Endodermal cell (in vitro differentiated cells): ENCODE results near the gene FAM174B. TPM values are rescaled to one million over a fixed set of nuclear protein-coding genes. Genes with fewer than 3 reads are reported as not detected.

Experiments used
- DNase-seq: peaks from one replicate; pipeline ENCODE4 v3.0.0-alpha.2; 2017
- H3K27ac ChIP-seq: 2 replicates; pipeline ENCODE4 v1.5.1; 2013; ENCODE audit warnings: mild to moderate bottlenecking, low read depth, low read length, moderate library complexity
- H3K27me3 ChIP-seq: 2 replicates; pipeline ENCODE4 v1.6.1; 2013; ENCODE audit warnings: mild to moderate bottlenecking, low read length, moderate library complexity; ENCODE audit not compliant: insufficient read depth, control insufficient read depth, poor library complexity, severe bottlenecking
- H3K36me3 ChIP-seq: 2 replicates; pipeline ENCODE4 v1.7.0; 2013; ENCODE audit warnings: mild to moderate bottlenecking, low read length, moderate library complexity; ENCODE audit not compliant: control insufficient read depth, insufficient read depth
- H3K4me1 ChIP-seq: one replicate; pipeline ENCODE4 v1.7.0; 2013; ENCODE audit warnings: low read length; ENCODE audit not compliant: control insufficient read depth, insufficient read depth
- H3K4me3 ChIP-seq: 2 replicates; pipeline ENCODE4 v1.5.1; 2013; ENCODE audit warnings: mild to moderate bottlenecking, low read length, moderate library complexity
- H3K9ac ChIP-seq: 2 replicates; pipeline ENCODE4 v1.6.1; 2013; ENCODE audit warnings: mild to moderate bottlenecking, low read length, moderate library complexity; ENCODE audit not compliant: poor library complexity, severe bottlenecking; ENCODE audit errors: extremely low read depth
- H3K9me3 ChIP-seq: 2 replicates; pipeline ENCODE4 v1.6.1; 2013; ENCODE audit warnings: mild to moderate bottlenecking, low read length, moderate library complexity; ENCODE audit not compliant: control insufficient read depth
- H3K27ac Mint-ChIP-seq: 2 replicates; pipeline ENCODE4 v1.8.0; 2020; ENCODE audit warnings: mixed read lengths
- H3K27me3 Mint-ChIP-seq: 2 replicates; pipeline ENCODE4 v1.8.0; 2021; ENCODE audit warnings: mild to moderate bottlenecking, mixed read lengths; ENCODE audit not compliant: insufficient read depth
- H3K36me3 Mint-ChIP-seq: 2 replicates; pipeline ENCODE4 v1.8.0; 2020; ENCODE audit warnings: low read depth, mixed read lengths
- H3K4me1 Mint-ChIP-seq: 2 replicates; pipeline ENCODE4 v1.8.0; 2020; ENCODE audit warnings: mixed read lengths
- H3K4me3 Mint-ChIP-seq: 2 replicates; pipeline ENCODE4 v1.8.0; 2020; ENCODE audit warnings: mild to moderate bottlenecking, moderate library complexity, mixed read lengths
- H3K9me3 Mint-ChIP-seq: 2 replicates; pipeline ENCODE4 v1.8.0; 2020; ENCODE audit warnings: mild to moderate bottlenecking, mixed read lengths
- WGBS, 2 experiments: methylation state at CpG; one replicate each; pipeline versions ENCODE4 v1.1.5 to v1.1.7; 2013; ENCODE audit warnings: missing lambda C conversion rate in 2 of 2, mixed read lengths in 1 of 2; ENCODE audit not compliant: insufficient coverage in 1 of 2, insufficient read length in 1 of 2; 5-methylcytosine and 5-hydroxymethylcytosine counted together
- total RNA-seq, 2 donors: library from RNA; stranded (reverse); fragmentation: NEBNext Ultra II Directional in 1 of 2; extraction: Animal tissue kit (Norgen Biotek cat#: 25700) in 1 of 2; gene quantifications; 2 replicates in 1 of 2; 3 replicates in 1 of 2; pipeline ENCODE4 v1.2.1, GENCODE V29; 2021
- TF ChIP-seq, protein P1 (sequence below): fragments of 200-600 bp; sonication (generic); conservative IDR thresholded peaks from 2 replicates; pipeline ENCODE4 v1.5.0; 2021; ENCODE audit warnings: antibody characterized with exemption, mild to moderate bottlenecking

Gene FAM174B
- total RNA-seq, 2 donors from 2014 or later: 66.0 to 105 TPM

GRCh38 chr15:92665100-92665555 lies 9.6 kb upstream of the FAM174B start:
- peak; percentile 48 for DNase-seq
- no peaks in the 10 kb centered on the region for H3K36me3 Mint-ChIP-seq
- peaks cover 35% of the 10 kb centered on the region for H3K4me1 ChIP-seq
- H3K9me3 ChIP-seq: no peaks in the 10 kb centered on the region
- peak overlapping the region; percentile 30 for H3K4me3 ChIP-seq
- H3K27ac Mint-ChIP-seq: peak overlapping the region; percentile 64
- TF ChIP-seq, protein P1, sequence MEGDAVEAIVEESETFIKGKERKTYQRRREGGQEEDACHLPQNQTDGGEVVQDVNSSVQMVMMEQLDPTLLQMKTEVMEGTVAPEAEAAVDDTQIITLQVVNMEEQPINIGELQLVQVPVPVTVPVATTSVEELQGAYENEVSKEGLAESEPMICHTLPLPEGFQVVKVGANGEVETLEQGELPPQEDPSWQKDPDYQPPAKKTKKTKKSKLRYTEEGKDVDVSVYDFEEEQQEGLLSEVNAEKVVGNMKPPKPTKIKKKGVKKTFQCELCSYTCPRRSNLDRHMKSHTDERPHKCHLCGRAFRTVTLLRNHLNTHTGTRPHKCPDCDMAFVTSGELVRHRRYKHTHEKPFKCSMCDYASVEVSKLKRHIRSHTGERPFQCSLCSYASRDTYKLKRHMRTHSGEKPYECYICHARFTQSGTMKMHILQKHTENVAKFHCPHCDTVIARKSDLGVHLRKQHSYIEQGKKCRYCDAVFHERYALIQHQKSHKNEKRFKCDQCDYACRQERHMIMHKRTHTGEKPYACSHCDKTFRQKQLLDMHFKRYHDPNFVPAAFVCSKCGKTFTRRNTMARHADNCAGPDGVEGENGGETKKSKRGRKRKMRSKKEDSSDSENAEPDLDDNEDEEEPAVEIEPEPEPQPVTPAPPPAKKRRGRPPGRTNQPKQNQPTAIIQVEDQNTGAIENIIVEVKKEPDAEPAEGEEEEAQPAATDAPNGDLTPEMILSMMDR: no peak
- no peaks in the 10 kb centered on the region for H3K9me3 Mint-ChIP-seq
- H3K27ac ChIP-seq: no peak overlapping the region
- no peak overlapping the region for H3K4me3 Mint-ChIP-seq
- peaks cover 64% of the 10 kb centered on the region for H3K4me1 Mint-ChIP-seq
- peak overlapping the region; percentile 18 for H3K9ac ChIP-seq
- no peaks in the 10 kb centered on the region for H3K27me3 ChIP-seq
- 58 to 65% methylated on average over 5 to 10 of the region's 10 CpGs for WGBS, 2 experiments
- H3K27me3 Mint-ChIP-seq: peaks cover 2% of the 10 kb centered on the region
- H3K36me3 ChIP-seq: no peaks in the 10 kb centered on the region

DNA sequence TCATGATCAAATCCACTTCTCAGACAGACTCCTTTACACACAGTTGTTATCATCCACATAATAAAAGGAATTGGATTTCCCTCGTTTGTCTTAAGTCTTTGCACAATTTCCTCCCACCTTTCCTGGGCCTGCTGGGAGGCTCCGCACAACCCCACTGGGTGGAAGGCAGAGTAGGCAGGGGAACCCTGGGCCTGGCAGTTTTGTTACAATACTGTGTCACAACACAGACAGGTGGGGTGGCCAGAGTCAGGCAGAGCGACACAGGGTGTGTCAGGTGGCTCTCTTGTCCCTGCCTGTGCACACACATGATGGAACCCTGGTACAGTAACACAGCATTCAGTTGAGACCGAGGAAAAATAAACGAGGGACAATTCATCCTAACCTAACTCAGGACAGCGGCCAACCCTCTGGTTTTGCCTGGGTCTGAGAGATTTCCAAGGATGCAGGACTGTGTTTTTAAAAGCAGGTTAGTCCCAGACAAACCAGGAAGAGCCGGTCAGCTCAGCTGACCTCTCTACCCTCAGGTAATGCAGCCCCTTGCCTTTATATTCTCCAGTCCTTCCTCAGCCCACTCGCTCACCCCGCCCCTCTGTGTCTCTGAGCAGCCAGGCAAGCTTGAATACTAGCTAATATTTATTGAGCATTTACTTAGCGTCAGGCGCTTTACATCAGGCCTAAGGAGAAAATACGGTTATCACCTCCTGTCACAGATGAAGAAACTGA lies 8.8 kb upstream of the FAM174B start:
- no peaks in the 10 kb centered on the region for H3K9me3 Mint-ChIP-seq
- 86 to 87% methylated on average over 8 to 12 of the region's 12 CpGs for WGBS, 2 experiments
- H3K4me1 Mint-ChIP-seq: peaks cover 58% of the 10 kb centered on the region
- no peaks in the 10 kb centered on the region for H3K27me3 ChIP-seq
- TF ChIP-seq, protein P1: no peak
- H3K27me3 Mint-ChIP-seq: no peaks in the 10 kb centered on the region
- no peaks in the 10 kb centered on the region for H3K9me3 ChIP-seq
- H3K36me3 Mint-ChIP-seq: no peaks in the 10 kb centered on the region
- no peak overlapping the region for H3K27ac ChIP-seq
- peak; percentile 47 for DNase-seq
- H3K4me3 Mint-ChIP-seq: no peak overlapping the region
- no peak overlapping the region for H3K9ac ChIP-seq
- peak overlapping the region; percentile 42 for H3K27ac Mint-ChIP-seq
- H3K4me1 ChIP-seq: peaks cover 29% of the 10 kb centered on the region
- no peak overlapping the region for H3K4me3 ChIP-seq
- H3K36me3 ChIP-seq: no peaks in the 10 kb centered on the region

DNA sequence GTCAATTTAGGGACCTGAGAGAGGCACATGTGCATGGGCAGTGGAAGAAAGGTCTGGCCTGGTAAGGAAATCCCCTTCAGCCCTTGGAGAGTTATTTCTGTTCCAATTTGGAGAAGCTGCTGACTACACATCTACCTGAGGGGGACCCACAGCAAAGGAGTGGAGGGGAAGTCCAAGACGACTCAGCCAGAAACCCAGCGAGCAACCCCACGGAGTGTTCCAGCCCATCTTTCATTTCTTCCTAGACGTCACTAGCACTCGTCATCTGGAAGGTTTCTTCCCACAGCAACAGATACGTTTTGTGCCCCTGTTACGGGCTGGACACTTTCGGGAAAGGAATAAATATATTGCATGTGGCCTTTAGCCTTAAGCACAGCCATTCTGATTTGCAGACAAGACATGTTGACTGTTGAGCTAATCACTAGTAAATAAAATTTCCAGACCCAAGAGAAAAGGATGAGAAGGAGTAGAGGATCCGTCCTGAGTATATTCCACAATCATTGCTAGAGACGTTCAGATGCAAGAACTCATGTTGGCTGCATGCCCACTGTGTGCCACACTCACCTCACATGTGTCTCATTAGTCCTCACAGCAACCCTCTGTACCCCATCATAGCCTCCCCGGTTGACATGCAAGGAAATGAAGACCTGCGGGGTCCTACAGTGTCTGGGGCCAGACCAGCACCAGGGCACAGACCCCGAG lies 7.8 kb upstream of the FAM174B start:
- Mint-ChIP-seq H3K27me3 (no peaks in the 10 kb centered on the region), H3K4me1 (peaks cover 51% of the 10 kb centered on the region), H3K4me3 (no peak overlapping the region), H3K36me3 (no peaks in the 10 kb centered on the region), H3K9me3 (no peaks in the 10 kb centered on the region), H3K27ac (peak overlapping the region; percentile 42)
- H3K27me3 ChIP-seq: no peaks in the 10 kb centered on the region
- TF ChIP-seq, protein P1: no peak
- H3K4me3 ChIP-seq: no peak overlapping the region
- no peaks in the 10 kb centered on the region for H3K36me3 ChIP-seq
- 86 to 90% methylated on average over 9 to 13 of the region's 13 CpGs for WGBS, 2 experiments
- H3K4me1 ChIP-seq: peaks cover 29% of the 10 kb centered on the region
- H3K9ac ChIP-seq: no peak overlapping the region
- DNase-seq: peak; percentile 31
- no peaks in the 10 kb centered on the region for H3K9me3 ChIP-seq
- no peak overlapping the region for H3K27ac ChIP-seq
